Activated CD8-positive, alpha-beta memory T cell treated with anti-CD3 and anti-CD28 coated beads, Interleukin-2, amount 50 U/mL, for 4 hours (primary cell): ENCODE data around the gene MSANTD4.
"Not testable (repeated sequence)": the region's sequence is repeated elsewhere in the genome, so short reads cannot be mapped to it uniquely, and the experiment has no call there.

Source experiments
- DNase-seq: peaks from one replicate; pipeline ENCODE4 v3.0.0-alpha.2; 2020

The MSANTD4 gene

GRCh38 chr11:106012744-106013143 is 9.3 kb downstream of the MSANTD4 start:
- DNase-seq, result no peak

GRCh38 chr11:106011481-106011880 is 10.6 kb downstream of the MSANTD4 start:
- no peak for DNase-seq

GRCh38 chr11:106003094-106003493 is 18.9 kb downstream of the MSANTD4 start:
- DNase-seq, result not testable (repeated sequence)

GRCh38 chr11:106001304-106002012 is 20.6 kb downstream of the MSANTD4 start:
- no peak for DNase-seq

- DNase-seq, result no peak
Measured at GRCh38 chr11:105991888-105992287, 30.2 kb downstream of the MSANTD4 start.

- no peak for DNase-seq
Measured at GRCh38 chr11:105989124-105989523, 32.9 kb downstream of the MSANTD4 start.

- no peak for DNase-seq
Measured at GRCh38 chr11:105988197-105988596, 33.8 kb downstream of the MSANTD4 start.

- DNase-seq, result no peak
Measured at GRCh38 chr11:105986554-105986953, 35.5 kb downstream of the MSANTD4 start.

- DNase-seq, result no peak
Measured at GRCh38 chr11:105979997-105980703, 41.9 kb downstream of the MSANTD4 start.

GRCh38 chr11:105975128-105975527 is 46.9 kb downstream of the MSANTD4 start:
- no peak for DNase-seq

- DNase-seq, result no peak
Measured at GRCh38 chr11:105969756-105970155, 52.3 kb downstream of the MSANTD4 start.

- no peak for DNase-seq
Measured at GRCh38 chr11:105968021-105968697, 53.9 kb downstream of the MSANTD4 start.

- DNase-seq, result no peak
Measured at GRCh38 chr11:105960252-105961245, 61.5 kb downstream of the MSANTD4 start.
